ENCODE measurements around the gene ZNF664. TPM values are rescaled to one million over a fixed set of nuclear protein-coding genes. Genes with fewer than 3 reads are reported as not detected.

Gene ZNF664
- total and polyA plus RNA-seq, 10 donors = 12.0 to 53.4 (median 41.7) TPM

DNA sequence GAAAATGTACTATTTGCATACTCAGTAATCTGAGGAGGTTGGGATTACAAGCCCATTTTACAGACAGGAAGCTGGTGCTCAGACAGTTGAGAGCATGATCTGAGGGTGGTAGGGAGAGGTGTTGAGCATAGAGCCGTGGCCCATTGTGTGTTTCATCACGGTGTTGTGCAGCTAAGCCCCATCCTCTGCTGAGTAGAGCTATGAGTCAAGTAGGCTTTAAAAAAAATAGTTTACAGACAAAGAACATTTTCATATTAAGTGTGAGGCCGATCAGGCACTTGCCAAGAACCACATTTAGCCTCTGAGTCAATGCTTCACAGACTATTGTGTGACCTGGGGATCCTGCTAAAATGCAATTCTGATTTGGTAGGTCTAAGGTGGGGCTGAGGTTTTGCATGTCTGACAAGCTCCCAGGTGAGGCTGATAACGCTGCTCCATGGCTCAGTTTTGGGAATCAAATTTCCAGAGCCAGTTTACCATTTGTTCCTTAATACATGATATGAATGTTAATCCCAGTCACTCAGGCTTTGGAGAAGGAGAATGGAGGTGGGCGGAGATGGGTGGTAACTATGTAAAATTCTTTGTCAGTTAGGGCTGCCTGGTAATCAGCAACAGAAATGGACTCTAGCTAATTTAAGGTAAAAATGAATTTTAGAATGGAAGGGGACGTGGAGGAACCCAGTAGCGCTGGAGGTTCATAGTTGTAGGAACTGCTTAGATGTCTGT, 22.2 kb downstream of the ZNF664 start:
- Histone ChIP-seq H3K36me3 (peaks cover 0 to 79% (median 9%) of the 10 kb centered on the region in 6 donors), H3K4me1 (peaks cover 0 to 41% (median 10%) of the 10 kb centered on the region in 6 donors), H3K4me3 (no peak overlapping the region), H3K9me3 (no peaks in the 10 kb centered on the region), H3K27me3 (replicated peaks in 1 of 7) (no peaks in the 10 kb centered on the region), H3K27ac (no peak overlapping the region)
- TF ChIP-seq CTCF (IDR thresholded peaks at IDR 0.05 in 8 of 11, conservative IDR thresholded peaks at IDR 0.05 in 3 of 11) (no peak), POLR2AphosphoS5 (IDR thresholded peaks at IDR 0.05) (no peak), POLR2A (IDR thresholded peaks at IDR 0.05) (no peak)
- DNase-seq = no peak
- 77 to 91% (median 84%) methylated on average over 7 of the region's 7 CpGs for WGBS, 5 donors
- intact Hi-C loops (cut with DNase I; ENCODE audit: low total_unique reads) = no loop called here

DNA sequence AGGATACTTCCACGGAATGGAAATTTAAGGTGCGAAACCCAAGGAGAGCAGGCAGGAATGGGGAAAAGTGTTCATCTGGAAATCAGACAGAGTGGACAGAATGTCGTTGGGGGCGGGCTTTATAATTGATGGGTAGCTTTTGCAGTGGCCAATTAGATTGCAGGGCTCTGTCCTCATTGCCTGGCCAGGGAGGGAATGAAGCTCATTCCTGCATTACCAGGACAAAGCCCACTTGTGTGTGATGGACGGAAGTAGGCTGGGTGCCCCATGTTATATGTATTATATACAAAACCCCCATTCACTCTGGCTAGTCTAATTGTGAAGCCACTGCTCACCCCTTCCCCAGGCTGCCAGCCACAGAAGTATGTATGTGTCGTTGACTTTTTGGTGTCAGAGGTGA, 23.6 kb downstream of the ZNF664 start:
- intact Hi-C loops (cut with DNase I; ENCODE audit: low total_unique reads) = no loop called here
- Histone ChIP-seq H3K4me1 (peaks cover 0 to 27% (median 2%) of the 10 kb centered on the region in 6 donors), H3K36me3 (peaks cover 0 to 82% (median 11%) of the 10 kb centered on the region in 6 donors), H3K9me3 (no peaks in the 10 kb centered on the region), H3K27me3 (replicated peaks in 1 of 7) (no peaks in the 10 kb centered on the region), H3K27ac (no peak overlapping the region), H3K4me3 (no peak overlapping the region)
- DNase-seq = no peak
- no peak for TF ChIP-seq CTCF (IDR thresholded peaks at IDR 0.05 in 8 of 11, conservative IDR thresholded peaks at IDR 0.05 in 3 of 11)
- TF ChIP-seq POLR2AphosphoS5 (IDR thresholded peaks at IDR 0.05) = no peak
- TF ChIP-seq POLR2A (IDR thresholded peaks at IDR 0.05) = no peak
- 77 to 88% (median 85%) methylated on average over 6 of the region's 6 CpGs for WGBS, 5 donors

GRCh38 chr12:123997033-123997822, 24.2 kb downstream of the ZNF664 start:
- no peak for DNase-seq
- H3K9me3 ChIP-seq = no peaks in the 10 kb centered on the region
- no peak for TF ChIP-seq POLR2AphosphoS5 (IDR thresholded peaks at IDR 0.05)
- no peak for TF ChIP-seq CTCF (IDR thresholded peaks at IDR 0.05 in 8 of 11, conservative IDR thresholded peaks at IDR 0.05 in 3 of 11)
- TF ChIP-seq POLR2A (IDR thresholded peaks at IDR 0.05) = no peak
- peaks cover 0 to 82% (median 13%) of the 10 kb centered on the region in 6 donors for H3K36me3 ChIP-seq
- no peak overlapping the region for H3K27ac ChIP-seq
- H3K4me1 ChIP-seq = peaks cover 0 to 26% (median 2%) of the 10 kb centered on the region in 6 donors
- intact Hi-C loops (cut with DNase I; ENCODE audit: low total_unique reads) = no loop called here
- 82 to 91% (median 88%) methylated on average over 6 of the region's 6 CpGs for WGBS, 5 donors
- H3K27me3 ChIP-seq (replicated peaks in 1 of 7) = no peaks in the 10 kb centered on the region
- H3K4me3 ChIP-seq = no peak overlapping the region

- Histone ChIP-seq H3K4me3 (no peak overlapping the region), H3K9me3 (no peaks in the 10 kb centered on the region), H3K4me1 (peaks cover 0 to 26% (median 2%) of the 10 kb centered on the region in 6 donors), H3K36me3 (peaks cover 0 to 81% (median 10%) of the 10 kb centered on the region in 6 donors), H3K27me3 (replicated peaks in 1 of 7) (no peaks in the 10 kb centered on the region), H3K27ac (no peak overlapping the region)
- WGBS, 5 donors = 78 to 88% (median 87%) methylated on average over 5 of the region's 5 CpGs
- no peak for DNase-seq
- intact Hi-C loops (cut with DNase I; ENCODE audit: low total_unique reads) = no loop called here
- TF ChIP-seq CTCF (IDR thresholded peaks at IDR 0.05 in 8 of 11, conservative IDR thresholded peaks at IDR 0.05 in 3 of 11) = no peak
- no peak for TF ChIP-seq POLR2A (IDR thresholded peaks at IDR 0.05)
- TF ChIP-seq POLR2AphosphoS5 (IDR thresholded peaks at IDR 0.05) = no peak
Observed at GRCh38 chr12:123997908-123998307, 24.9 kb downstream of the ZNF664 start.

All from spleen (tissue), 11 donors.